Measurements from ENCODE around the gene EDA. TPM values are rescaled to one million over a fixed set of nuclear protein-coding genes. Genes with fewer than 3 reads are reported as not detected.

The EDA gene
- total and polyA plus RNA-seq, 10 of the 15 experiments (the other 5 are each of a cell fraction or from before 2014, with no cell fraction given) = 0.06 TPM; not detected in 9

DNA sequence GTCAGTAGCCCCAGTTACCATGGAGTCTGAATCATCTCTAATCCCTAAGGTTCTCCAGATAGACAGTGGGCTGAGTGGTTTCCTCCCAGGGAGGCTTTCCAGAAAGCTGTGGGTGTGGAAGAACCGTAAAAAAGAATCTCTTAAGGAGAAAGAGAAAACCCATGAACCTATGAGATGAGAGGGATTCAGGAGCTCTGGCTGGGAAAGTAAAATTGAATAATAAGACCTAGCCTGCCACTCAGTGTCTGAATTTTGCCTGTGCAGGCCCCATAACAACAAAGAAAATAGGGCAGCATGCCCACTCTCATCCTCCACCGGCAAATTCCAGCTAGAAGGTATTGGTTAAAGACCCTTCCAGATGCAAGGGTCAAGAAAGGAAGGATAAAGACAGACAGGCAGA is 416.9 kb downstream of the EDA start:
- Histone ChIP-seq H3K36me3 (ENCODE audit: control insufficient read depth in 2 of 2, insufficient read depth in 2 of 2, low read length in 1 of 2) (no peaks in the 10 kb centered on the region), H3K79me2 (ENCODE audit: control insufficient read depth, insufficient read depth, low read length) (no peaks in the 10 kb centered on the region), H4K20me1 (ENCODE audit: control insufficient read depth, insufficient read depth) (no peaks in the 10 kb centered on the region), H3K27me3 (replicated peaks in 1 of 2; ENCODE audit: control insufficient read depth in 2 of 2, insufficient read depth in 2 of 2, low read length in 1 of 2) (no peaks in the 10 kb centered on the region), H3K4me2 (ENCODE audit: control insufficient read depth, insufficient read depth) (no peak overlapping the region), H3K4me1 (ENCODE audit: control insufficient read depth, insufficient read depth, low read length) (no peaks in the 10 kb centered on the region), H2AFZ (ENCODE audit: control insufficient read depth, low read depth, low read length) (no peak overlapping the region), H3K4me3 (no peak overlapping the region), H3K27ac (ENCODE audit: control insufficient read depth, insufficient read depth) (no peak overlapping the region), H3K9me3 (replicated peaks; ENCODE audit: control insufficient read depth, insufficient read depth, low read length) (no peaks in the 10 kb centered on the region), H3K9ac (ENCODE audit: control insufficient read depth, insufficient read depth, low read length) (no peak overlapping the region)
- no peak for FAIRE-seq
- no peak for DNase-seq (ENCODE audit: low read depth, low spot score)
- POLR2A ChIA-PET = no interaction called here
- RAD21 ChIA-PET (ENCODE audit: unreplicated experiment) = interaction anchor here (1.0 to 1.2 kb wide), 2 partner anchors 64 to 401 kb away, joined by 3 read pairs; no protein-coding TSS in a partner anchor
- SMC1A ChIA-PET (ENCODE audit: uncharacterized antibody, unreplicated experiment) = interaction anchor here (1.2 to 2.8 kb wide), 3 partner anchors 9 to 65 kb away, joined by 4 to 16 read pairs (median 4); no protein-coding TSS in a partner anchor
- ATAC-seq = no peak
- intact Hi-C loops (cut with micrococcal nuclease; ENCODE audit: unreplicated experiment) = loop anchor here (2.0 to 5.0 kb wide), 3 partner anchors 64 to 400 kb away; partner anchors contain the start of gene P2RY4
- 5% methylated on average over 2 of the region's 2 CpGs for WGBS (ENCODE audit: insufficient coverage, insufficient replicate concordance, low lambda C conversion rate, missing lambda C conversion rate)
- in situ Hi-C loops (cut with MboI) = loop anchor here (10.0 to 25.0 kb wide), 3 partner anchors 105 to 498 kb away; partner anchors contain the start of genes DLG3 and IGBP1
- CTCF ChIA-PET = interaction anchor here (1.0 to 7.0 kb wide), 7 partner anchors 9 to 632 kb away, joined by 3 to 66 read pairs (median 5); no protein-coding TSS in a partner anchor
- no TSS peak for BruUV-seq (replicated peaks)
- TF ChIP-seq POLR2AphosphoS5 (IDR thresholded peaks at IDR 0.05; ENCODE audit: low read length) = no peak
- TF ChIP-seq, protein P1, sequence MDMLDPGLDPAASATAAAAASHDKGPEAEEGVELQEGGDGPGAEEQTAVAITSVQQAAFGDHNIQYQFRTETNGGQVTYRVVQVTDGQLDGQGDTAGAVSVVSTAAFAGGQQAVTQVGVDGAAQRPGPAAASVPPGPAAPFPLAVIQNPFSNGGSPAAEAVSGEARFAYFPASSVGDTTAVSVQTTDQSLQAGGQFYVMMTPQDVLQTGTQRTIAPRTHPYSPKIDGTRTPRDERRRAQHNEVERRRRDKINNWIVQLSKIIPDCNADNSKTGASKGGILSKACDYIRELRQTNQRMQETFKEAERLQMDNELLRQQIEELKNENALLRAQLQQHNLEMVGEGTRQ (IDR thresholded peaks at IDR 0.05; ENCODE audit: borderline replicate concordance, low read depth, low read length) = no peak
- no peak for TF ChIP-seq RB1 (IDR thresholded peaks at IDR 0.05; ENCODE audit: borderline replicate concordance)
- no peak for TF ChIP-seq NFIC (IDR thresholded peaks at IDR 0.05; ENCODE audit: low read depth, low read length)
- no peak for TF ChIP-seq ZNF274 (IDR thresholded peaks at IDR 0.05; ENCODE audit: insufficient read depth, insufficient read length)
- TF ChIP-seq TCF3 (IDR thresholded peaks at IDR 0.05; ENCODE audit: borderline replicate concordance, insufficient read depth, low read depth, low read length) = no peak
- no peak for TF ChIP-seq GATAD2B (conservative IDR thresholded peaks at IDR 0.05; ENCODE audit: low read depth)
- no peak for TF ChIP-seq SMAD5 (IDR thresholded peaks at IDR 0.05; ENCODE audit: low read depth)
- no peak for TF ChIP-seq CBFB (IDR thresholded peaks at IDR 0.05; ENCODE audit: low read depth)
- TF ChIP-seq, protein P2, sequence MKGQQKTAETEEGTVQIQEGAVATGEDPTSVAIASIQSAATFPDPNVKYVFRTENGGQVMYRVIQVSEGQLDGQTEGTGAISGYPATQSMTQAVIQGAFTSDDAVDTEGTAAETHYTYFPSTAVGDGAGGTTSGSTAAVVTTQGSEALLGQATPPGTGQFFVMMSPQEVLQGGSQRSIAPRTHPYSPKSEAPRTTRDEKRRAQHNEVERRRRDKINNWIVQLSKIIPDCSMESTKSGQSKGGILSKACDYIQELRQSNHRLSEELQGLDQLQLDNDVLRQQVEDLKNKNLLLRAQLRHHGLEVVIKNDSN (IDR thresholded peaks at IDR 0.05; ENCODE audit: borderline replicate concordance, extremely low read length, insufficient read depth, low read depth, low read length) = no peak
- no peak for TF ChIP-seq TBL1XR1 (IDR thresholded peaks at IDR 0.05; ENCODE audit: low read depth, low read length)
- TF ChIP-seq, protein P3, sequence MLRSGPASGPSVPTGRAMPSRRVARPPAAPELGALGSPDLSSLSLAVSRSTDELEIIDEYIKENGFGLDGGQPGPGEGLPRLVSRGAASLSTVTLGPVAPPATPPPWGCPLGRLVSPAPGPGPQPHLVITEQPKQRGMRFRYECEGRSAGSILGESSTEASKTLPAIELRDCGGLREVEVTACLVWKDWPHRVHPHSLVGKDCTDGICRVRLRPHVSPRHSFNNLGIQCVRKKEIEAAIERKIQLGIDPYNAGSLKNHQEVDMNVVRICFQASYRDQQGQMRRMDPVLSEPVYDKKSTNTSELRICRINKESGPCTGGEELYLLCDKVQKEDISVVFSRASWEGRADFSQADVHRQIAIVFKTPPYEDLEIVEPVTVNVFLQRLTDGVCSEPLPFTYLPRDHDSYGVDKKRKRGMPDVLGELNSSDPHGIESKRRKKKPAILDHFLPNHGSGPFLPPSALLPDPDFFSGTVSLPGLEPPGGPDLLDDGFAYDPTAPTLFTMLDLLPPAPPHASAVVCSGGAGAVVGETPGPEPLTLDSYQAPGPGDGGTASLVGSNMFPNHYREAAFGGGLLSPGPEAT (IDR thresholded peaks at IDR 0.05; ENCODE audit: low read depth) = no peak
- no peak for TF ChIP-seq TCF7 (IDR thresholded peaks at IDR 0.05; ENCODE audit: borderline replicate concordance)
- TF ChIP-seq, protein P4, sequence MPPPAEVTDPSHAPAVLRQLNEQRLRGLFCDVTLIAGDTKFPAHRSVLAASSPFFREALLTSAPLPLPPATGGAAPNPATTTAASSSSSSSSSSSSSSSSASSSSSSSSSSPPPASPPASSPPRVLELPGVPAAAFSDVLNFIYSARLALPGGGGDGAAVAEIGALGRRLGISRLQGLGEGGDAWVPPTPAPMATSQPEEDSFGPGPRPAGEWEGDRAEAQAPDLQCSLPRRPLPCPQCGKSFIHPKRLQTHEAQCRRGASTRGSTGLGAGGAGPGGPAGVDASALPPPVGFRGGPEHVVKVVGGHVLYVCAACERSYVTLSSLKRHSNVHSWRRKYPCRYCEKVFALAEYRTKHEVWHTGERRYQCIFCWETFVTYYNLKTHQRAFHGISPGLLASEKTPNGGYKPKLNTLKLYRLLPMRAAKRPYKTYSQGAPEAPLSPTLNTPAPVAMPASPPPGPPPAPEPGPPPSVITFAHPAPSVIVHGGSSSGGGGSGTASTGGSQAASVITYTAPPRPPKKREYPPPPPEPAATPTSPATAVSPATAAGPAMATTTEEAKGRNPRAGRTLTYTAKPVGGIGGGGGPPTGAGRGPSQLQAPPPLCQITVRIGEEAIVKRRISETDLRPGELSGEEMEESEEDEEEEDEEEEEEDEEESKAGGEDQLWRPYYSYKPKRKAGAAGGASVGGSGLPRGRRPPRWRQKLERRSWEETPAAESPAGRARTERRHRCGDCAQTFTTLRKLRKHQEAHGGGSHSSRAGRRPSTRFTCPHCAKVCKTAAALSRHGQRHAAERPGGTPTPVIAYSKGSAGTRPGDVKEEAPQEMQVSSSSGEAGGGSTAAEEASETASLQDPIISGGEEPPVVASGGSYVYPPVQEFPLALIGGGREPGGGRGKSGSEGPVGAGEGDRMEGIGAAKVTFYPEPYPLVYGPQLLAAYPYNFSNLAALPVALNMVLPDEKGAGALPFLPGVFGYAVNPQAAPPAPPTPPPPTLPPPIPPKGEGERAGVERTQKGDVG (CRISPR knock-in tag; IDR thresholded peaks at IDR 0.05) = no peak
- TF ChIP-seq HDGF (IDR thresholded peaks at IDR 0.05) = no peak
- TF ChIP-seq MXI1 (IDR thresholded peaks at IDR 0.05; ENCODE audit: low read depth, low read length) = no peak
- no peak for TF ChIP-seq FOXM1 (IDR thresholded peaks at IDR 0.05; ENCODE audit: low read depth, low read length)
